Measurements from ENCODE around the gene KRT80.

KRT80 gene

DNA sequence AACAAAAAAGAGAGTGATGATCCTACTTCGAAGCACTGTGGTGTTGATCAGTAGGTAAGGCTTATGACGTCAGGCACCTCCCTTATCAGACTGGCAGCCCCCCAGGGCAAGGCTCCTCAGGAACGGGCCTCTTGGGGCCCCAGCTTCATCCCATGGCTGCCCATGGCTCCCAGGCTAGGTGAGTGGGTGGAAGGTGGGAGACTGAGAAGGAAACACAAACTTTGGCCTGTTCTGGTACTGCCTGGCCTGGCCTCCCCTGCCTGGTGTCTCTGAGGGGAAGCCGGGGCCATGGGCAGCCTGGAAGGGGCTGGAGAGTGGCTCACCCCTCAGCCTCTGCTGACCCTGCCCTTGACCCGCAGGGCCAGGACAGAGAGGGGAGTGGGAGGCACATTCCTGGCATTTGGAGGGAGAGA lies 38.9 kb downstream of the KRT80 start:
- no peak for DNase-seq (ENCODE audit: low read depth)

DNA sequence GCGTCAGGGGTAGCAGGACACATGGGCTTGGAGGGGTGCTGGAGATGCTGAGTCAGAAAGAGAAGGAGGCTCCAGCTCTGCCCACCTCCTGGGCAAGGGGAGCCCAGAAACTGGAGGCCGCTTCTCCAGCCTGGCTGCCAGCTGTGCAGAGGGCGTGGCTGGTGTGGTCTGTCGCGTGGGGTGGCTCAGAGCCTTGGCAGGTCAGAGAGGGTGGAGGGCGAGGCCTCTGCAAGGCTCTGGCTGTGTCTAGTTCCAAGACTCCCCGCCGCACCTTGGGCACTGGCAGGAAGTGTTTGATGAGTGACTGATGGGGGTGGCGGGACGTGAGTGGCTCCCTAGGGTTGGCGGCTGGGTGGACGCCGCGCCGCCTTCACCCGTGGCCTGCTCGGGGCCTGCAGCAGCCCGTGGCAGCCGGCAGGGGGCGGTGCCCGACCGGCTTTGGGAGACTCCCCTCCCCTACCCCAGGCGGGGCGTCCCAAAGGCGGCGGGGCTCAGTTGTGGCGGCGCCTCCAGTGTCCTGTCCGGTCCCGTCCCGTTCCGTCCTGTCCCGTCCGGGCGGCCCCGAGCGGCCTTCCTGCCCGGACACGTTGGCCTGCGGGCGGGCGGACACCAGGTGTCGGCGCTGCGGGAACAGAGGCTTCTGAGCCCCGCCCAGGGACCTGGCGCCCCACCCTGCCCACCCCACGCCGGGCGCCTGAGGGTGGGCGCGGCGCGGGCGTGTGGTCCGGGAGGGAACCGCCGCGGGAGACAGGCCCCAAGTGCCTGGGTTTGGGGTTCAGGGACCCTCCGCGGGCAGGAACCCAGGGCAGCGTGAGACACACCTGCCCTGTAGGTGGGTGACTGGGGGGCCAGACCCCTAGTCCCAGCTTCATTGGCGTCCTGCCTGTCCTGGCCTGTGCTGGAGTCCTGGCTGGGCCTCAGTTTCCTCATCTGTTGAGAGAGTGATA lies 39.7 kb downstream of the KRT80 start:
- DNase-seq (ENCODE audit: low read depth): peak; percentile 46

DNA sequence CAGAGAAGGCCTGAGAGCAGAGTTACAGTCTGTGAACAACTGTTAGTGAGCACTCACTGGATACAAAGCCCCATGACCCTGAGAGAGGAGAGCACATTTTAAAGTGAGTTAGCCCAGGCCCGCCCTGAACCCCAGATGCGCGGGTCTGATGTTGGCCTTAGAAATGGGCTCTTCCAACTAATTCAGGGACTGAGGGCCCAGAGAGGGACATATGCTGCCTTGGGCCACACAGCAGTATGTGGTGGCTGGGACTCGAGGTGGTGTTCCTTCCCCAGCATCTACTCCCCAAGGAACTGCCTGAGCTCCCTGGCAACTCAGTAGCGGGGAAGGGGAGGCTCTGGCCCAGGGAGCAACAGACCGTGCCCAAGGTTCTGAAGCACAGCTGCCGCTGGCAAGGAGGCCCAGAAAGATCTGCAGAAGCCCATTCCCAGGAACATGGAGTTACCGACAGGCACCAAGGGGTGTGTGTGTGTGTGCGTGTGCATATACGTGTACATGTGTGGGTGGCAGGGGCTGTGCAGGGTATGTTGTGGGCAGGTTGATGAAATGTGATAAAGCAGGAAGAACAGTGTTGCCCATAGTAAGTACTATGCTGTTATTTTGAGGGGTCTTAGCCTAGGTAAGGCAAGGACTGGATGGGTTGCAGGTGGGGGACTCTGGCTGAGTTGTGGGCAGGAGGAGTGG lies 40.5 kb downstream of the KRT80 start:
- DNase-seq (ENCODE audit: low read depth): no peak

DNA sequence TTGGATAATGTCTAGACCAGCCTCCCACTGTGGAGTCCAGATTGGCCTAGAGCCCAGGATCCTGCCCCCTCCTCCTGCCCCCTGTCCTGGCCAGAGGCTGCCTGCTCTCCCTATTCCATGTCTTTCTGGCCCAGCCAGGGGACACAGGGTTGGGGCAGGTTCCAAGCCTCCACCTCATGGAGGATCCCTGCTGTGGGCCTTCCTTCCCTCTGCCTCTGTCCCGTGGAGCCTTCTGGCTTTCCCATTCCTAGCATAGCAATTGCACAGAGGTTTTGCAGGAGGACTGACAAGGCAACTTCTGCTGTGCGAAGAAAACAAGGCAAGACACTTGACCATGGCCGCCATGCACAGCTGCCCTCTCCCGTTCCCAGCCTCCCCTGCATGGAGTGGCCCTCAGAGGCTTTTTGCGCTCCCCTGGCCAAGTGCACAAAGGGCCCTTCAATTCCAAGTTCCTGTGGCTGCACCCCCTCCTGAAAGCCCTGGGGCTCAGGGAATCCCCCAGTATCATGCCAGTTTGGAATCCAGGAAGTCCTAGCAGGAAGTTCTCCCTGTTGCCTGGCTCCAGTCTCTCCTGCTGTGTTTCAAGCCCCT lies 42.1 kb downstream of the KRT80 start:
- DNase-seq (ENCODE audit: low read depth): no peak

DNA sequence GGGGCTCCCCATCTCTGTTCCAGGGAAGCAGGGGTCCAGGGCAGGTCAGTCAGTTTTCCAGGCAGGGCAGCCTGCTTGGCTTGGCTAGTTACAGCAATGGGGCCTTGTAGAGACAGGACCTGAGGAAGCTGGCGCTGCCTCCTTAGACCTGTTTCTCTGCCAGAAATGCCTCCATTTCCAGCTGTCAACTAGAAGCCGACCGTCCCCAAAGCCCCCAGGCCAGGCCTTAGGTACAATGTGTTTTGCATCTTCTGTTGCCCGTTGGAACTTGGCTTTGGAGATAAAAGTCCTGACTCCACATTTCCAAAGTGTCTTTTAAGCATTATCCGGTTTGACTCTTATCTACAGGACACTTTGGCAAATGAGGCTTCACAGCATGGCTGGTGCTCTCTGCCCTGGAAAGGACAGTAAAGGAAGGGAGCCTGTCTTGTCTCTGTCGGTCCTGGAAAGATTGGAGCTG lies 42.6 kb downstream of the KRT80 start:
- DNase-seq (ENCODE audit: low read depth): no peak

DNA sequence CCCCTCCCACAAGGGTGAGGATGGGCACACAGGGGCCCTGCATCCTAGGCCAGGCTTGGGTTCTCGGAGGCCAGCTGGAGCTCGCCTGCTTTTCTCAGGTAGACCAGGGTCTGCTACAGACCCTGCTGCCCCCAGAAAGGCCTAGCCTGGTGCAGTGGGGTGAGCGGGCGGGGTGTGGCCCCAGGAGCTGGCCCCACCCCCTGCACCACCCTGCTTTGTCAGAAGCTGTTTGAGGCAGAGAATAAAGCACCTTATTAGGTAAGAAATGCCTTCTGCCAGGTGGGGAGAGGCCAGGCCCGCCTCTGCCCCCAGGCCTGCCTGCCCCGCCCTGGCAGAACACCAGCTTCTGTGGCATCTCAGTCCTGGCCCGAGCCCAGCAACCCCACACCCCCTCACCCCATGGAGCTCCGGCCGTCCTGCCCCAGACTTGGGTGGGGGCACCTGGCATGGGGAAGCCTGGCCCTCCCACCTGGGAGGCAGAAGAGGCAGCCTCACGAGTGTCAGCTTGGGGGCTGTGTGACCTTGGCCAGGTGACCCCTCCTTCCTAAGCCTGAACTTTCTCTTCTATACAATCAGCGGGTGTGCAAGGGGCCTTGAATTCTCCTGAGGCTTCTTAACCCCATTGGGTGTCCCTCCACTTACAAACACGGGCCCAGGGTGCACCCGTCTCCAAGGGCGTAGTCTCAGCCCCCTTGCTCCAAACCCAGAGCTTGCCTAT lies 43.2 kb downstream of the KRT80 start:
- no peak for DNase-seq (ENCODE audit: low read depth)

DNA sequence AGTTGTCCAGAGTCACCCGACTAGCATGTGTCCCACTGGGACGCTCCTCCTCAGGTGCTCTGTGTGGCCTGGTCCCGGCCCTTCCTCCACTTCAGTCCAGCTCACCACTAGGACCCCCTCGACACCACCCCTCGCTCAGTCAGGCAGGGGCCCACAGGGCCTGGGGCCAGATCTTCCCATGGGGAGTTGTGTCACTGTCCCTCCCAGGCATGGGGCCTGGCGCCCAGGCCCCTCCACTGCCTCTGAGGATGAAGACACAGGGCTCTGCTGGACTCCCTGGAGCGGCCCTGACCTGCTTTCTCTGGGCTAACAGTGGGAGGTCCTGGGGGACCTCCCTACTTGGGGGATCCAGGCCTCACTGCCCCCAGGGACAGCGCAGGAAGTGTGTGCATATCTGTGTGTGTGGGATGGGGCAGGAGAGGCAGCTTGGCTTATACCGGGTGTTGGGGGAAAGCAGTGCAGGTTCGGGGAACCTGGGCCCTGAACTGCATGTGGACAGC lies 43.8 kb downstream of the KRT80 start:
- DNase-seq (ENCODE audit: low read depth): no peak

DNA sequence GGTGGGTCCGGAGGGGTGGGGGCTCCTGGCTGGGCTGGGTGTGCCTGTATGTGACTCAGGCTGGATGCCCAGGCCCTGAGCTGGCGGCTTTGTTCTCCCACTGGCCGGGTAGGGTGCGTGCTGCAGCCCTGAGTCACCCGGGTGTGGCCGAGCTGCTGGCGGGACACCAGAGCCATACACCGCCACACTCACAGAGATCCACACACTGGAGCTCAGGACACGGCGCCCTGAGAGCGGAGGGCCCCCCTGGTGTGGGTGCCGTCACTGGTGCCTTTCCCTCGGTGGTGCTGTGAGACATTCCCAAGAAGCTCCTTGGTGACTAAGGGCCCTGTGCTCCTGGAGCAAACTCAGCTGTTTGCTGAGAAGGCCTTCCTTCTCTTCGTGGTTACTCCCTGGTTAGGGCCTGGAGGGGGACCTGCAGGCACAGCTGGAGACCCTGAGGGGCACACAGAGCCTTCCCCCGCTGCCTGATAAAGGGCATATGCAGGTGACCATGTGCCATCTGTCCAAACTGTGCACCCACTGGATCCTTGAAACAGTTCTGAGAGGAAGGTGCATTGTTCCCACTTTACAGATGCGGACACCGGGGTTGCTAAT lies 44.3 kb downstream of the KRT80 start:
- no peak for DNase-seq (ENCODE audit: low read depth)

DNA sequence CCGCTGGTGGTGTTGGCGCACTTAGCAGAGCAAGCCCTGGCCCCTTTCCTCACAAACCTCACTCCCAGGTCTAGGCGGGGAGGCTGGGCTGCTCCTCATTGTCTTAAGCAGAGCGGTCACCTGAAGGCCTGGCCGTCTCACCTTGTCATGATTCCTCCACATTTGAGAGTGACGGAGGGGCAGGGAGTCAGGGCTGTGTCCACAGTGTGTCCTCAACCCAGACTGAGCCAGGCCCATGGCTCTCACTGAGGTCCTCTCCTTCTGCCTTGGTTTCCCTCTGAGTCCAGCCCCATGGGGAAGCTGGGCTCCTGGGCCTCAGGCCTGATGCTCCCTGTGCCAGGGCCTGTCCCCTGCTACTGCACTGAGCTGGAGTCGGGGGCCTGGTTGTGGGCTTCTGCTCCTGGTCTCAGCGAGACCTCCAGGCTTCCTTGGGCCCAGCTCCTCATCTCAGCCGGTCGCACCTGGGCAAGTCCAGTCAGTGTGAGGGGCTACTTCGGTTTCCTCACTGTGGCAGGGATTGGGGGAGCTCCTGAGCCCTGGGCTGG lies 44.9 kb downstream of the KRT80 start:
- DNase-seq (ENCODE audit: low read depth): no peak

DNA sequence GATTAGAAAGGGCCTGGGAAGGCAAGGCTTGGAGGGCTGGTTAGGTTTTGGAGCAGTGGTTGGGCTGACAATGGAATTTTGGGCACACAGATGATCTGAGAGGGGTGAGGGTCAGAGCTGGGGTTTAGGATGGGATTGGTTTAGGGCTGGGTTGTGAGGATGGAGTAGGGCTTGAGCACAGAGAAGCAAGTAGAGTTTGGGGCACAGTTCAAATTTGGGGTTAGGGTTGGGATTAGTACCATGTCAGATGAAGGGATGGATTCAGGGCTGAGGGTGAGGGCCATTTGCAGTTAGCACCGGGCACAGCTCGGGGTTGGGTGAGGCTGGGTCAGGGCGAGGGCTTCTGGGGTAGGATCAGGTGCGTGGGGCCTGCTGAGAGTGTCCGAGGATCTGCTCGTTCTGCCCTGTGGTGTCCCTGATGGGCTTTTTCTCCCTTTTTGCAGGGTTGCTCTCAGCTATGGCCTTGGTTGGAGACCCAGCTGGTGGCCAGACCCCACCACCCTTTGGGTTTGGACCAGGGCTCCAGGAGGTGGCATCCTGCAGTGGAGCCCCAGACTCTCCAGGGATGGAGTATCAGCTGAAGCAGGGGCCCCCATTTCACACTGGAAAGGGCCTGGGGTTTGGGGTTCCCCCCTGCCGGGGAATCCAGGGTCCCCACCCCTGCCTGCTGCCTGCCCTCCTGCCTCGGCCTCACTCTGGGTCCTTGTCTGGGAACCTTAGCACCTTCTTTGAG lies 45.6 kb downstream of the KRT80 start:
- DNase-seq (ENCODE audit: low read depth): no peak

DNA sequence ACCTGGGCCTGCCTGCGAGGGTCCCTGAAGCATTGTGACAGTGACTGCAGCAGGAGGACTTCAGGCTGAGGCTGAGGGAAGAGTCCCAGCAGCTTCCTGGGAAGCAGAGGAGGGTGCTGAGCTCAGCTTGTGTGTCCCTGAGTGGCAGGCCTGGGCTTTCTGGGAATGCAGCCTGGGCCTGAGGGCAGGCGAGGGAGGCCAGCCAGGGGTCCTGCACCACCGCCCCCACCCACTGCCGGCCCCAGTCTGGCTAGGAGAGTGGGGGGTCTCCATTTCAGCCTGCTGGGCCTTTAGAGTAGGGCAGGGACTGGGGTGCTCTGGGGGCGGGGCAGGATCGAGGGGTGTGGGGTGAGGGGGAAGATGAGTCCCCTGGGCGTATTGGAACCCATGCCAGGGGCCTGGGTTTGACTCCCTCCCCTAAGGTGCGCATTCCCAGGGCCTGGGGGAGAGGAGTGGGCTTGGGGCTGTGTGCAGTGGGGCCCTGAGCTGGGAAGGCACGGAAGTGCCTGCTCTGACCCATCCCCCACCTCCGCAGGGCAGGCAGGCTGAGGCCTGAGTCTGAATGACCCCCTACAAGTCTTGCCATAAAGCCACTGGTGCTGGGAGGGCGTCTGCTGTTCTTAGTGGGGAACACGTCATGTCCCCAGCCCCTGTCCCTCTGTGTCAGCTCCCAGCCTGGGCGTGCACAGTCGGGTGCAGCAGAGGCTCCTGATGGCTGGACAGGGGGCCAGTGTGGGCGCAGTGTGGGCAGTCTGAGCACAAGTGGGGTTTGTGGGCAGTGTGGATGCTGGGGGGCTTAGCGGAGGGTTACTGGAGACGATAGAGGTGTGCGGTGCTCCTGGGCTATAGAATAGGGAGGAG lies 46.4 kb downstream of the KRT80 start:
- no peak for DNase-seq (ENCODE audit: low read depth)

DNA sequence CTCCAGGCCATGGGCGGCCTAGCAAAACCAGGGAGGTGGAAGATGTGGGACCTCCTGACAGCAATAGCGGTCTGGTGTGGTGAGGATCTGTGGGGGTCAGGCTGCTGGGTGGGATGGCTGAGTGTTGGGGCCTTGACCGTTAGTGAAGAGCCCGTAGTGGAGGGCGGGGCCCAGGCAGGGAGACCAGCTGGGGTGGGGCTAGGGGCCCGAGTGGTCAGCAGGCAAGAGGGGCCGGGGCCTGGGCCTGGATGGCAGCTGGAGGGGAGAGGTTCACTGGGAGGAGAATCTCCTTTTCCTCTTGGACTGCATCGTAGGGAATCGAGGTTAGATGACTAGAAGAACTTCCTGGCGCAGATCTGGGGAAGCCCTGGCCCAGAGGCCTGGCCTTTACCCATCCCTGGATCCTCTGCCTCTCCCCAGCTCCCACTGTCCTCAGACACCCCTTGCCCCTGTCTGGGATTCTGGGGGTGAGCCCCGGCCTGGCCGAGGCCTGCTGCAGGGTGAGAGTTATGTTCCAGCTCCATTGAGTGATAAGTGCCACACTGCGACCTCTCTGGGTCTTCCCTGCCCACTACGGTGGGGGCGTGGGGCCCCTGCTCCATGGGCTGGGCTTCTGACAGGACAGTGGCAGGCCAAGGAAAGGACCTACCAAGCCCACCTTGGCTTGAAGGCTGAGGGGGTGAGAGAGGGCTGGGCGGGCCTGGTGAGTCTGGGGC lies 47.1 kb downstream of the KRT80 start:
- no peak for DNase-seq (ENCODE audit: low read depth)

DNA sequence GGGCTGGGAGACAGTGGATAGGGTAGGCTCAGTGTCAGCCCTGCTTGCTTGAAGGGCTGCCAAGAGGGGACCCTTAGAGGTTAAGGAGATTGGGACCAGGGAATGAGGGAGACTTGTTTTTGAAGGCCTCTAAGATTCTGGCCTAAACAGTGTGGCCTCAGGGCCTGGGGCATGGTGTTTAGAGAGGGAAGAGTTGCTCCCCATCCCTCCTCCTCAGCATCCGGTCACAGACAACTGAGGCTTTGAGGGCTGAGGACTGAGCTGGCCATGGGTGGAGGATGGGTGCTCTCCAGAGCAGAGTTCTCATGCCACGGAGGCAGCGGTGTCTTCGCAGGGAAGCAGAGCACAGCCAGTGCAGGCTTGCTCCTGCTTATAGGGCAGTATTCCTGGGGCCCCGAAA lies 49.4 kb downstream of the KRT80 start:
- no peak for DNase-seq (ENCODE audit: low read depth)

DNA sequence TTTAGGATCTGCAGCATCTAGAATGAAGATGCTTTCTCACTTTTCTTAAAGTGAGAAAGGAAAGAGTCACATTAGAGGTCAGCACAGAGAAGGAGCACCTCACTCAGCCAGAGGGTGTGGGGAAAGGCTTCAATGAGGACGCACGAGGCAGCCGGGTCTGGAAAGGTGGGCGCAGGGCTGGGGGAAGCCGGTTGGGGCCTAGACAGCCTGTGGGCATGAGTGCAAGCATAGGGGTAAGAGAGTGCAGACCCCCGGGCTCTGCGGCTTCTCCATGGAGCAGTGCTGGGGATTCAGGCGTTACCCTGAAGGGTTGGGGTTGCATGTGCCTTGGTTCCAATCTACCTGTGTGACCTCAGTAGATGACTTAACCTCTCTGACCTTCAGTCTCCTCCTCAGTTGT lies 49.9 kb downstream of the KRT80 start:
- DNase-seq (ENCODE audit: low read depth): no peak

DNA sequence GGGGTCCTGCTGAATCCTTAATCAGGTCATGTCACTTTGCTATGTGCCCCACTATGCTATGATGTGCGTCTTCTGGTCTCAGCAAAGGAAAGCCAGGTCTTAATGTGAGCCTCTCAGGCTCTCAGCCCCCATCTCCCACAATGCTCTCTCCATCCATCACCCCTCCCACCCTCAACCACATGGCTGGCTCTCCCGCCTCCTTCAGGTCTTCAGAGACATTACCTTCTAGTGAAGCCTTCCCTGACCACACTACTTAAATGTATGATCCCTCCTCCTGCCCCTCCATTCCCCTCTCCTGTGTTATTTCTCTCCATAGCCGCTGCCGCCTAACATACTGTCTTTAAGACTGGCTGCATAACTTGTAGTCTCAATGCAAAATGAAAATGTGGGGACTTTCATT lies 50.5 kb downstream of the KRT80 start:
- no peak for DNase-seq (ENCODE audit: low read depth)

DNA sequence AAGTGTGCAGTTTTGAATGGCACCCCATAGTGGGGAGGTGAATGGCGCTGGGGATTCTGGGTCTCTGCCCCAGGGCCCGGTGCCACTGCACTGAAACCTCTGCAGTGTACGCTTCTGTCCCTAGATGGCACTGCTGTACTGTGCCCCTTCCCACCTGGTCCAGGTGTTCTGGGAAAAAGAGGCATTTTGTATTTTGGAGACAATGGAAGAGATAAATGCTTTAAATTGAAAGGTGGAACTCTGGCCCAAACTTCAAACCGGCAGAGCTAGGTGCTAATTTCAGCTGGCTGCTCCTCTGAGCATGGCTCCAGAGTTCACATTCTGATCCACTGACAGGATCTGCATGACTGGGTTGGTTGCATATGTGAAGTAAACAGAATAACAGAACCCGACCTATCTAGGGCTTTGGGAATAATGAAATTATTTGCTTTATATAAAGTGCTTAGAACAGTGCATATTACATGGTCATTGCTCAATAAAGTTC lies 52.2 kb downstream of the KRT80 start:
- DNase-seq (ENCODE audit: low read depth): no peak

DNA sequence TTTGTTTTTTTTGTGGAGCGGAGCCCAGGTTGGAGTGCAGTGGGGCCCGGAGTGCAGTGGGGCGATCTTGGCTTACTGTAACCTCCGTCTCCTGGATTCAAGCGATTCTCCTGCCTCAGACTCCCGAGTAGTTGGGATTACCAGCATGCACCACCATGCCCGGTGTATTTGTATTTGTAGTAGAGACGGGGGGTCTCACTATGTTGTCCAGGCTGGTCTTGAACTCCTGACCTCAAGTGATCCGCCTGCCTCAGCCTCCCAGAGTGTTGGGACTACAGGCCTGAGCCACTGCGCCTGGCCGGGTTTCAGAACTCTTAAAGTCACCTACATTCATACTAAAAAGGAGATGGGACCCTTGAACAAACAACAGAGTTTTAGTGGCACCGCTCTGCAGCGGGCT lies 52.7 kb downstream of the KRT80 start:
- DNase-seq (ENCODE audit: low read depth): no peak

DNA sequence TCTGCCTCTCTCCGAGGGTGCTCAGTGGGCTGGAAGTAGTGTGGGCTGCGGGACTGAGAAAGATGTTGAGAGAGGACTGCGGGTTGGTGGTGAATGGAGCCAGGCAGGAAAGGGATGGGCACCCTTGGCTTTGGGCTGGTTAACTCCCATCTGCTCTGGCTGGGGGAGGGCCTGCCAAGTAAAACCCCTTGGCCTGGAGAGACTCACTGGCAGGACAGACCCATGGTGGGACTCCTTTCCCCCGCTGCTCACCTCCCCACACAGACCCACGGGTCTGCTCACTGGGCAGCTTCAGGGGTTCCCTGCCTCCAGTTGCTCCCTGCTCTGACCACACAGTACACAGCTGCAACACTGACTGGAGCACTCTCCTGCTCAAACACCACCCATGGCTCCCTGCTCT lies 54.1 kb downstream of the KRT80 start:
- DNase-seq (ENCODE audit: low read depth): no peak

DNA sequence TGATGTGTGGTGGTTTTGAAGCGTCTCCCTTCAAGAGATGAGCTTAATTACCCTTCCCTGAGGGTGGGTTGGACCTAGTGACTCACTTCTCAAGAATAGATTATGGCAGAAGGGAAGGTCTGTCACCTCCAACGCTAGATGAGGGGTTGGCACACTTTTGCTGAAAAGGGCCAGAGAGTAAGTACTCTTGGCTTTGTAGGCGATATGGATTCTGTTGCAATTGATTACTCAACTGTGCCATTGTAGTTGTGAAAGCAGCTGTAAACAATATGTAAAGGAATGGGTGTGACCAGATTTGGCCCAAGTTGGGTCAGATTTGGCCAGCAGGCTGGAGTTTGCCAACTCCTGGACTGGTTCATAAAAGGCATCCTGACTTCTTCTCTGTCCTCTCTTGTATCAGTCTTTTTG lies 59.1 kb downstream of the KRT80 start:
- DNase-seq (ENCODE audit: low read depth): no peak

Measured in stimulated activated CD8-positive, alpha-beta memory T cell treated with anti-CD3 and anti-CD28 coated beads, Interleukin-7, amount 100 ng/mL, for 24 hours (primary cell).